ENCODE measurements around the gene NDFIP2. TPM values are rescaled to one million over a fixed set of nuclear protein-coding genes. Genes with fewer than 3 reads are reported as not detected.

NDFIP2 gene
- total RNA-seq, 2 donors from 2014 or later = 13.3 to 13.7 TPM

GRCh38 chr13:79525064-79525857 lies 44.3 kb downstream of the NDFIP2 start:
- intact Hi-C loops (cut with DNase I) = no loop called here
- no peak for DNase-seq (ENCODE audit: low spot score)

GRCh38 chr13:79527698-79528097 lies 46.7 kb downstream of the NDFIP2 start:
- intact Hi-C loops (cut with DNase I) = no loop called here
- no peak for DNase-seq (ENCODE audit: low spot score)

GRCh38 chr13:79528356-79528755 lies 47.4 kb downstream of the NDFIP2 start:
- intact Hi-C loops (cut with DNase I) = no loop called here

DNA sequence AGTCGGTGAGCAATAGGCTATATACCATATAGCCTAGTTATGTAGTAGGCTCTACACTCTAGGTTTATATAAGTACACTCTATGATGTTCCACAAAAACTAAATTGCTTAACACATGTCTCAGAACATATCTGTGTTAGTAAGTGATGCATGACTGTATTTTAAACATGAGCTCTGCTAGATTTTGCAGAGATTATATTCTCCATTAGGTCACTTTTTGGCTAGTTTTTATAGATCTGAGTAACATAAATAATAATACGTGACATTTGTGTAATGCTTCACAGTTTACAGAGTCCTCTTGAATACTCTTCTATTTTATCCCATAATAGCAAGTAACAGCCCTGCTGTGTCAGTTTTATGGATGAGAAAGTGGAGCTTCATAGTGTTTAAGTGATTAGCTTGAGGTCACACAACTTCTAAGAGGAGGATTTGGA lies 47.8 kb downstream of the NDFIP2 start:
- intact Hi-C loops (cut with DNase I) = no loop called here
- DNase-seq (ENCODE audit: low spot score) = no peak

More at GRCh38 chr13:79528356-79528755, 47.4 kb downstream of the NDFIP2 start:
- DNase-seq (ENCODE audit: low spot score) = no peak

DNA sequence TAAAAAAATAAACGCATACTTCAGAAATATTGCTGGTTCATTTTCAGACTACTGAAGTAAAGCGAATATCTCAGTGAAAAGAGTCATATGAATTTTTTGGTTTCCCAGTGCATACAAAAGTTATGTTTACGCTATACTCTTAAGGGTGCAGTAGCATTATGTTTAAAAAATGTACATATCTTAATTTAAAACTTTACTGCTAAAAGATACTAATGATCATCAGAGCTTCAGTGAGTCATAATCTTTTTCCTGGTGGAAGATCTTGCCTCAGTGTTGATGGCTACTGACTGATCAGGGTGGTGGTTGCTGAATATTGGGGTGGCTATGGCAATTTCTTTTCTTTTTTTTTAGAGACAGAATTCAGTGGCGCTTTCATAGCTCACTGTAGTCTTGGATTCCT lies 48.9 kb downstream of the NDFIP2 start:
- intact Hi-C loops (cut with DNase I) = no loop called here
- no peak for DNase-seq (ENCODE audit: low spot score)

DNA sequence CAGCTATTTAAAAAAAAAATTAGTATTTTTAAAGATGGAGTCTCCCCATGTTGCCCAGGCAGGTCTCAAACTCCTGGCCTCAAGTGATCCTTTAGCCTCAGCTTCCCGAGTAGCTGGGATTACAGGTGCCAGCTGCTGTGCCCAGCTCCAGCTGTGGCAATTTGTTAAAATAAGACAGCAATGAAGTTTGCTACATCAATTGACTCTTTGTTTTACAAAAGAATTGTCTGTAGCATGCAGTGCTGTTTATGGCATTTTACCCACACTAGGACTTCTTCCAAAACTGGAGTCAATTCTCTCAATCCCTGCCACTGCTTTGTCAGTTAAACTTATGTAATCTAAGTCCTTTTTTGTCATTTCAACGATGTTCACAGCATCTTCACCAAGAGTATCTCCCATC lies 49.3 kb downstream of the NDFIP2 start:
- intact Hi-C loops (cut with DNase I) = no loop called here
- DNase-seq (ENCODE audit: low spot score) = no peak

GRCh38 chr13:79531542-79532254 lies 50.7 kb downstream of the NDFIP2 start:
- intact Hi-C loops (cut with DNase I) = no loop called here
- no peak for DNase-seq (ENCODE audit: low spot score)

DNA sequence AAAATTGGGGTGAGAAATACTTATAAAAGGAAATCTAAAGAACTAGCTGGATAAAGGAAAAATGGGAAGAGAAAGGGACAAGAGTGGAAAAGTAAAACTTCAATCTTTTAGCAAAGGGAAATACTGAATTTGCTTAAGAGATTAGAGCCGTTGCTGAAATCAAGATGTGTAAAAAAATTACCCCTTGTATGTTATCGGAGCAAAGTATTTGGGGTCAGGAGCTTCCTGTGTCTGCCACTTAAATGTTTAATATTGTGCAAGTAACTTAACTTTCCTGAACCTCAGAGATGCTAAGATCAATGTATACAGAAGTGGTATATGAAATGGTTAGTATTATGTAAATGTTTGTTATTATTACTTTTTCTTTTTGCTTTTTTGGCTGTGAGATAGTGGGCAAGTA lies 51.6 kb downstream of the NDFIP2 start:
- no peak for DNase-seq (ENCODE audit: low spot score)
- intact Hi-C loops (cut with DNase I) = no loop called here

GRCh38 chr13:79533781-79534400 lies 52.9 kb downstream of the NDFIP2 start:
- intact Hi-C loops (cut with DNase I) = no loop called here
- DNase-seq (ENCODE audit: low spot score) = no peak

GRCh38 chr13:79534596-79534995 lies 53.6 kb downstream of the NDFIP2 start:
- intact Hi-C loops (cut with DNase I) = no loop called here

GRCh38 chr13:79538757-79539156 lies 57.8 kb downstream of the NDFIP2 start:
- intact Hi-C loops (cut with DNase I) = loop anchor here (2.0 to 5.0 kb wide), 2 partner anchors 106 to 126 kb away; no protein-coding TSS in a partner anchor
- DNase-seq (ENCODE audit: low spot score) = no peak

More at GRCh38 chr13:79534596-79534995, 53.6 kb downstream of the NDFIP2 start:
- no peak for DNase-seq (ENCODE audit: low spot score)

DNA sequence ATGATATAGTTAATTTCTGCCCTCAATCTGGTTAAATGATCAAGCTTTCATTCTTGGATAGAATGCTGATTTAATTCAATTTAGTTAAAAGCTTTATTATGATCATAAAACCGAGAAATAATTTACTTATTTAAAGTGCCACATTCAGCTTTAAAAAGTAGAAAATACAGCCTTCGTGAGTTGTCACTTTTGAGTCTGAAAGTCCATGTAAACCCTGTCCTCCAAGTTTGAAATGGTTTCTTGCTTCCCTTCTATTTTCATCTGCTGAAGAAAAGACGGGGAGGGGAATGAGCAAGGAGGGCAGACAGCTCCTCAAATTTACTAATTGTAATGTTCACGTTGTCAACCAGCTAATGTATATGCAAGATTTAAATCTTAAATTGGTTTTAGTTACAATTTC lies 59.5 kb downstream of the NDFIP2 start:
- no peak for DNase-seq (ENCODE audit: low spot score)
- intact Hi-C loops (cut with DNase I) = loop anchor here in 1 of 2 donors (5.0 kb wide), 1 partner anchor 118 kb away; no protein-coding TSS in a partner anchor

DNA sequence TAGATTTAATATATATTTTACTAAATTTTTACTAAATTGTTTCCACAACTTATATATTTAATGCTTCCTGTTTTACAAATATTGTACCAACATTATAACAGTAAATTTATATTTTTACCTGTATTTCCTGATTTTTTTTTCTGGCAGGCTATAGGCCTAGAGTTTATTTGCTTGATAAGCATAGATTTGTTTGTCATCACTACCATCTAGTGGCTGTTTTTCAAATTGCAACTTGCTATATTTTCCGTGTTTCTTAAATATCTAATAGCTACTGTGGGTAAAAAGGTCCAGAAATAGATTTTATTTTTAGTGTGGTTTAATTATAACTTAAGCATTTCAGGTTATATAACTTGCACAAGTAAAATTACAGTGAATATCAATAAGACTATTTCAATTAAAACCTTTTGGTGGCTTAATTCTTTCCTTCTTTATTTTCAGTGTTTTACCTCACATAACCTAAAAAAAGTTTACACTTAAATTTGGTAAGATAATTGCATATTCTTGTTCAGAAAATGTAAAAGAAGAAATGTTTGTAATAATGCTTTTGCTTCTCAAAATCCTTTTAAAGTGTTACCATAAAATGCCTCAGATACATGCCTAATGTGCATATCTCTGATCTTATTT lies 60.6 kb downstream of the NDFIP2 start:
- intact Hi-C loops (cut with DNase I) = loop anchor here in 1 of 2 donors (5.0 kb wide), 1 partner anchor 119 kb away; no protein-coding TSS in a partner anchor
- DNase-seq (ENCODE audit: low spot score) = no peak

DNA sequence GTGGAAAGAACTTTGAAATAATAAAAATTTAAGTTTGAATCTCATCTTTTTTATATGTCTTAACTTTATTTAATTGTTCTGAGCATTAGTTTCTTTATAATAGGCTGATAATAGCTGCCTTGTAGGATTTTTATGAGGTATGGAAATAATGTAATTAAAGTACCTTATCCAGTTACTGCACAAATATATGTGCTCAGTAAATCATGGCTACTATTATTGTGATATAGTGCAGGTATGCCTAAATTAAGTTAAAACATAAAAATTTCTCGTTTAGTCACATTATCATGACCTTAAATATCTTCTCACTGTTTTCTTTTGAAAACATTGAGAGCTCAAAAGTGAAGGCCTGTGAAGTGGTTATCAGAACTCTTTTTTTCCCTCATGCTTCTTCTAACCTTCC lies 62.9 kb downstream of the NDFIP2 start:
- intact Hi-C loops (cut with DNase I) = loop anchor here in 1 of 2 donors (5.0 kb wide), 1 partner anchor 122 kb away; no protein-coding TSS in a partner anchor

GRCh38 chr13:79547211-79548195 lies 66.5 kb downstream of the NDFIP2 start:
- DNase-seq (ENCODE audit: low spot score) = no peak
- intact Hi-C loops (cut with DNase I) = no loop called here

More for the DNA sequence above, 62.9 kb downstream of the NDFIP2 start:
- DNase-seq (ENCODE audit: low spot score) = no peak

DNA sequence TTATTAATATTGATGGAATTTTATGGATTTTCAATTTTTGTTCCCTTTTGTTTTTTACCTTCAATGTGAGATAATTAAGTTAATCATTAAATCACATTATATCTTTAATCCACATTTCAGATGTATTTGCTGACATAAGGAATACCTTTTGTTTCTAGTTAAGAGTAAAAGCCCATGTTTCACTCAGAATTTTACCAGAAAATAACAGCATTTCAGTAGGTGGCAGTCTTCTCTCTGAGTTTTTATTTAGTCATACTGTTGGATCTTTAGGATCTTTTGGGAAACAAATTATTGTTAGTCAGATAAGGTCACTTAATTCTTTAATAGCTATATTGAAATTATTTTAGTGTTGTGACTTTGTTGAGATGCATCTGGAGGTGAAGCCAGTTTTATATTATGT lies 67.9 kb downstream of the NDFIP2 start:
- DNase-seq (ENCODE audit: low spot score) = no peak
- intact Hi-C loops (cut with DNase I) = no loop called here

DNA sequence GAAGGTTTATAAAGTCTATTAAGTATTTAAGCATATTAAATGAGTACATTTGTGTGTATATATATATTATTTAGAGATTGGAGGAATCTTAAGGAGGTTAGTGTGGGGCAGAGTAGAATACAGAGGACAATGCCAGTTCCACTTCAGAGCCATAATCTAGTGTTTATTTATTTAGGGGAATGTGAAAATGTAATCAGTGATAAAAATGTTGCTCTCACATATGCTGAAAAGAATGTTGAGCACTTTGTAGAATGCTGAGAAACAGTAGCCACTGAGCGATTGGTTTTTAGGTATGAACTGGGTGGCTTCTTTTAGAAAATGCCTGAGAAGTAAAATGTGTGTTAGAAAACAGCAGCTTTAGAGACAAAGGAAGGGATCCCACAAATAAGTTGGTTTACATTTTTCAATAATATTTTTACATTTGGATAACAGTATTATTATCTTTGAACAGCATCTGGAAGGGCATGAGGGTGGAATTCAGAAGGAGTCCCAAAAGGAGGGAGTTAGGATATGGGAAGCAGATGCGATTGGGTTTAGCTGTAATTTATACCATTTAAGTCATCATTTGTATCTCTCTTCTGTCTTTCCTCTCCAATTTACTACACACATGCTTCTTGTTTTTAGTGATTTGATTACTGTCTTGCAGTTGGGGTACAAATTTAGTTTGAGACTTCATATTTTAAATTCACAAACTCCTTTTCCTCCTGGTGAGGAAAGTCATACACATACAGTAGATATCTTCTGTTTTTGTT lies 68.6 kb downstream of the NDFIP2 start:
- DNase-seq (ENCODE audit: low spot score) = no peak
- intact Hi-C loops (cut with DNase I) = no loop called here

GRCh38 chr13:79557666-79558065 lies 76.7 kb downstream of the NDFIP2 start:
- DNase-seq (ENCODE audit: low spot score) = no peak
- intact Hi-C loops (cut with DNase I) = no loop called here

Measured in posterior vena cava (tissue), 2 donors.